Measurements from ENCODE around the gene RASGRF1.

RASGRF1 gene

DNA sequence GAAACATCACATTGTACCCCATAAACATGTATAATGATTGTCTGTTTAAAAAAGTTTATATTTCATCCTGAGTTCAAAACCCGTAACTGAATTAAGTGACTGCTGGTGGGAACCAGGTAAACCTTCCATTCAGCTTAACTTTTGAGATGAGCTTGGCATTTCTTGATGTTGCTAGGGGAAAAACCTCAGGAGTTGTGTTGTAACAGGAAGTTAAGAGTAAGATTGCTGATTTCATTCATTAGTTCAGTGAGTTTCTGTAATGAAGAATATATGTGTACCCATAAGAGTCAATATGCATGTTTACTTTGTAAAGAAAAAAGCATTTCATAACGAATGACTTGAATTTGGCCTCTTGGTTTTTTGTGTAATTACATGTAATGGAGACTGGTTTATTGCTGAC, 178.3 kb downstream of the RASGRF1 start:
- DNase-seq (ENCODE audit: low read depth), result no peak
- TF ChIP-seq CTCF (IDR thresholded peaks at IDR 0.05; ENCODE audit: low read depth, low read length, missing control alignments), result no peak
- no peak overlapping the region for H3K4me3 ChIP-seq (ENCODE audit: low read depth, low read length)

DNA sequence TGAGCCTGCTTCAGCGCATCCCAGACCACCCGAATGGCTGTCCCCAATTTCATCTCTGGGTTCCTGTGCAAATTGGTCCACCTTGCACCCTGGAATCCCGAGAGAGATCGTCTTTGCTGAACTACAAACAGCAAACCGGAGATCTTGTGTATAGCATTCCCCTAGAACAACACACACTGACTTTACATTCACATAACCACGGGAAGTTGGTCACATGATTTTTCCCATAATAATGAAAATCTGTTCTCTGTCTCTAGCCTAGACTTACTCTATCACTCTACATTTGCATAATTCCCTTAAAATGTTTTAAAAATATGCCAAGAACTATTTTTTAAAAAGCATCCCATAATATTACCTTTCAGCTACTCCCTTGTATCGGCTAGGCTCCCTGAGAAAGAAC, 180.3 kb downstream of the RASGRF1 start:
- no peak overlapping the region for H3K4me3 ChIP-seq (ENCODE audit: low read depth, low read length)
- TF ChIP-seq CTCF (IDR thresholded peaks at IDR 0.05; ENCODE audit: low read depth, low read length, missing control alignments), result no peak
- no peak for DNase-seq (ENCODE audit: low read depth)

Data from GM12864 (cell line).